Left renal cortex interstitium (tissue), 4 donors: ENCODE measurements around the gene RGS12. TPM values are rescaled to one million over a fixed set of nuclear protein-coding genes. Genes with fewer than 3 reads are reported as not detected.

ENCODE experiments used
- DNase-seq, 4 donors: peaks; one replicate each; pipeline ENCODE4 v3.0.0-alpha.2; 2013; ENCODE audit warnings: low read depth in 4 of 4, low spot score in 2 of 4, missing footprints in 1 of 4
- polyA plus RNA-seq, 4 donors: library from polyadenylated mRNA; unstranded; fragments of 120-200 nt; gene quantifications; one replicate each; pipeline ENCODE4 v1.2.1, GENCODE V29; 2013; ENCODE audit not compliant: insufficient read length in 4 of 4

RGS12 gene
- polyA plus RNA-seq, 4 donors = 31.4 to 64.4 (median 50.5) TPM

- DNase-seq = no peak
These were observed 38.3 kb upstream of the RGS12 start for GRCh38 chr4:3254302-3255131.

- no peak for DNase-seq
These were observed 37.1 kb upstream of the RGS12 start for GRCh38 chr4:3255611-3256186.

GRCh38 chr4:3256230-3257102 is 36.4 kb upstream of the RGS12 start:
- no peak for DNase-seq

GRCh38 chr4:3257103-3257555 is 35.7 kb upstream of the RGS12 start:
- no peak for DNase-seq

- DNase-seq = no peak
These were observed 35.0 kb upstream of the RGS12 start for GRCh38 chr4:3257556-3258482.

- DNase-seq = no peak
These were observed 31.2 kb upstream of the RGS12 start for GRCh38 chr4:3261411-3262207.

- DNase-seq = no peak
These were observed 30.4 kb upstream of the RGS12 start for GRCh38 chr4:3262208-3263052.

- no peak for DNase-seq
These were observed 29.6 kb upstream of the RGS12 start for GRCh38 chr4:3263053-3263875.

GRCh38 chr4:3263876-3264193 is 29.0 kb upstream of the RGS12 start:
- DNase-seq = no peak

- no peak for DNase-seq
These were observed 26.7 kb upstream of the RGS12 start for GRCh38 chr4:3266076-3266475.

- DNase-seq = no peak
These were observed 25.0 kb upstream of the RGS12 start for GRCh38 chr4:3267576-3268394.

GRCh38 chr4:3268395-3269104 is 24.3 kb upstream of the RGS12 start:
- DNase-seq = no peak

GRCh38 chr4:3269105-3269927 is 23.5 kb upstream of the RGS12 start:
- no peak for DNase-seq

GRCh38 chr4:3269991-3270611 is 22.7 kb upstream of the RGS12 start:
- DNase-seq = no peak

GRCh38 chr4:3271131-3271530 is 21.7 kb upstream of the RGS12 start:
- no peak for DNase-seq
